Measurements from ENCODE around the gene ADTRP.

ADTRP gene, protein sequence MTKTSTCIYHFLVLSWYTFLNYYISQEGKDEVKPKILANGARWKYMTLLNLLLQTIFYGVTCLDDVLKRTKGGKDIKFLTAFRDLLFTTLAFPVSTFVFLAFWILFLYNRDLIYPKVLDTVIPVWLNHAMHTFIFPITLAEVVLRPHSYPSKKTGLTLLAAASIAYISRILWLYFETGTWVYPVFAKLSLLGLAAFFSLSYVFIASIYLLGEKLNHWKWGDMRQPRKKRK

DNA sequence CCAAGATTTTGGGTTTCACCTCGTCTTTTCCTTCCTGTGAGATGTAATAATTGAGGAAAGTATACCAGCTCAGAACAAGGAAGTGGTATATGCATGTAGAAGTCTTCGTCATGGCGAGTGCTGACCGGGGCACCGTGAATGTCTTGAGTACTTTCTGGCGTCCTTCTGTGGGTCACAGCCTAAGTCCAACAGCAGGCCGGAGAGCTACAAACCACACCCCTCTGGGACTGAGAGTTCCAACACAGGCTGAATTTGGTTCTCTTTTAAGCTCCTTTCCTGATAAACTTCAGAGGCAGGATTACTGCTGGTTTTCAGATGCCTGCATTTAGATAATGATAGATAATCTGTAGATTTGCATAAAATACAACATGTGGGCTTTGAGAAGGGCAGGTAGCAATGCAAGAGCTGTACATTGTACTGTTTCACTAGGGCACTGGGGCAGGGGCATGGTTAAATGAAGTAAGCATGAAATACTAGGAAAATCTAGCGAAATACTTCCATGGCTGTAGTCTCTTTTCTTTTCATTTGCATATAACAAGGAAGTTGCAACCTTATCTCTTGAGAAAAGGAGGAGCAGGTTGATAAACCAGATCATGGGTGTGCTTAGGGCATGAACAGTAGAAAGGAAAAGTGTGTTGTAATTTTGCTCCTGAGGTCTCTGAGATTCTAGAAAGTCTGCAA, at the start of gene ADTRP:
Gene ADTRP, minus strand, starts transcription at position 156 of the 681 bp plus-strand sequence. Its CDS starts 44 bp downstream, at position 112.
- no peak for DNase-seq (ENCODE audit: low read depth in 2 of 2)

DNA sequence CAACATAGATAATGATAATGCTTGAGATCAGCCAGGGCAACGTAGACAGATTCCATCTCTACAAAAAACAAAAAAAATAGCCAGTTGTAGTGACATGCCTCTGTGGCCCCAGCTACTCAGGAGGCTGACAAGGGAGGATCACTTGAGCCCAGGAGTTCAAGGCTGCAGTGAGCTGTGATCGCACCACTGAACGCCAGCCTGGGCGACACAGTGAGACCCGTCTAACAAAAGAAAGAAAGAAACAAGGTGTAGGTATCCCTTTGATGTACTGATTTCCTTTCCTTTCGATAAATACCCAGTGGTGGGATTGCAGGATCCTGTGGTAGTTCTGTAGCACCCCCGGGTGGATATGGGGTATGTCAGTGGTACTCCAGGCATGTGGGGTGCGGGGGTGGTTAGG, 48.2 kb upstream of the ADTRP start:
- no peak for DNase-seq (ENCODE audit: low read depth in 2 of 2)

DNA sequence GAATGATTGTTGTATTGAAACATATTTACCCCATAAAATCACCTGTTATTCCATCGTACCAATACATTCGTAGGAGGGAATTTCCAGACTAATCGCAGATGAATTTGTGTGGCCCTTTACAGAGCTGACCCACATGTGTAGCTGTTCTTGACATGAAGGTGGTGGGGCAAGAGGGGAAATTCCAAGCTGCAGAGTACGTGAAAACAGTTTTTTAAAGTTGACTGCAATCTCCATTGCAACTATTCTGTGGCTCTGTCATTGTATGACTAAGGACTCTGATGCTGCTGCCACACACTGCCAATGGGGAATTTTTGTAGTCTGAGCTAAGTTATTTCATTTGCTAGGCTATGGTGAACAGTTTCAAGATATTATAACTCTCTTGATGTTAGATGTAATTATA, 46.4 kb upstream of the ADTRP start:
- no peak for DNase-seq (ENCODE audit: low read depth in 2 of 2)

DNA sequence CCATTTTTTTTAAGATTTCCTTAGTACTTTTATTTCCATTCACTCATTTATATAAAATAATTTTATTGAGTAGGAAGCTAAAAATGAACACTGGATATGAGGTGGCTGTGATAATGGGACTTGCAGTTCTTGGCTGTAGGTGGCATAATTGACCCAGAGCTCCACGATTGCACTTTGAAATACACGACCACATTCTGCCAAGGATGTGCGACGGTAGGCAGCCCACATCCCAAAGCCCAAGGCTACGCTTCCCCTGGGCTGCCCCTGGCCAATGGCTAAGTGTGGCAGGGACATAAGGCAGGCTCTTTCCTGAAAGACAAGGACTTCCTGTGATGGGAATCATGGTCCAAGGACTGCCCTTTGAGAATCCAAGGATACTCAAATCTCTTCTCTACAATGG, 43.7 kb upstream of the ADTRP start:
- DNase-seq (ENCODE audit: low read depth in 2 of 2): no peak

DNA sequence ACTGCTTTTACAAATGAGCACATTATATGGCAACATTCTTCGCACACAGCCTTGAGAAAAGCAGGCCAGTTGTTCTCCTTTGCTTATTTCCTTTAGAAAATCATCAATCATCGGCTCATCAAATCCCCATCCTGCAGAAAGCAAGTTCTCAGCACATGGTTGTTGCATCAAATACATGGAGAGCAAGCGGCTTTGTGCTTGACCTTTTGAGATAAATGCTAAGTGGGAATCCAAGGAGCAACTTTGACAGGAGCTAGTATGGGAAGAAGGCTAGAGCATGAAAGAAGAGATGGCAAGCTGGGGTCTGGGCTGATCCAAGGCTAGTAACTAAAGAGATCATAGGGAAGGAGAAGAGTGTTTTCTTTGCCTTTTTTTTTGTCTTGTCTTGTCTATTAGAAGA, 43.2 kb upstream of the ADTRP start:
- no peak for DNase-seq (ENCODE audit: low read depth in 2 of 2)

DNA sequence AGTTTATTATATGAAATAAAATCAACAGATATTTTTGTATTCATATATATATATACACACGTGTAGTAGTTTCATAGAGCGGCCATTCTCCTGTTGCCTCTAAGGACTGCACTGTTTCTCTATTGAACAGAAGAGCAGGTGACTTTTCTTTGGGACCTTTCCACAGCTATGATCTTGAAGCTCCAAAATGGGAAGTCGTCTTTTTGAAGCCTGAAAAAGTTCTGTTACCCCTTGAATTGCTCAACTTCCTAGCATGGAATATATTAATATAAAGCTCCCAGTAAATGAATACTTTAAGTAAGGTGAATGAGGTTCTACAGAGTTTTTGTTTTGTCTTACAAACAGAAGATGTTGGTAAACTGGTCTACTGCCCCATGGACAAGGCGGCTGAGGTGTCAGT, 42.2 kb upstream of the ADTRP start:
- DNase-seq (ENCODE audit: low read depth in 2 of 2): no peak

DNA sequence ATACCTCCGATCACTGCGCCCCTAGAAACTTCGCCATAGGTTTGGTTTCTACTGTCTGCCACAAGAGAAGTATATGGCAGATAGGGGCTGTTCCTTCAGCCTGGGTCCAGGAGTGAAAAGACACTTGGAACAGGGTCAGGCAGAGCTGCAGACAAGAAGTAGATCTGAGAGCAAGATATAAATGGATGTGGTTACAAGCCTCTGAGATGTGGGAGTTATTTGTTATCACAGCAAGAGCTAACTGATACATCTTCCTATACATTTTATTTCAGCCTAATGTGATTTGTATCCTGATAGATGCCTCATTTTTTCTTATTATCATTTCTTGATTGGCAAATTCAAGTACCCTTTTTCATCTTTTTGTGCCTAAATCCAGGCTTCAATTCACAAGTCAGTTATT, 40.9 kb upstream of the ADTRP start:
- DNase-seq (ENCODE audit: low read depth in 2 of 2): no peak

DNA sequence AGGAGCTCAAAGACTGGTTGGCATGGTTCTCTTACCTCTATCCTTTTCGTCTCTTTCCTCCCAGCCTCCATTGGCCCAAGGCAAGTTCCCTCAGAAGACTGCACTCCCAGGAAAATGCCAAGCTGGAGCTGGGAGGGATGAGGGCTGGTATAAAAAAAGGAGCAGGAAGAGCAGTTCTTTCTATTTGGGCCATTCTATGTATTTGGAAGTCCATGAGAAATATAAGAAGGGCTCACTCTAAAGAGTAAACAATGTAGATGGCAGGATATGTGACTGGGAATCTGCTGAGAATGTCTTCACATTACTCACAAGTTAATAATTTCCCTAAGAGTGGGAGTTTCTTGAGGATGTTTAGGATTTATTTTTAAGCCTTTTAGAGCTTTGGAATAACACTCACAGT, 36.6 kb upstream of the ADTRP start:
- no peak for DNase-seq (ENCODE audit: low read depth in 2 of 2)

DNA sequence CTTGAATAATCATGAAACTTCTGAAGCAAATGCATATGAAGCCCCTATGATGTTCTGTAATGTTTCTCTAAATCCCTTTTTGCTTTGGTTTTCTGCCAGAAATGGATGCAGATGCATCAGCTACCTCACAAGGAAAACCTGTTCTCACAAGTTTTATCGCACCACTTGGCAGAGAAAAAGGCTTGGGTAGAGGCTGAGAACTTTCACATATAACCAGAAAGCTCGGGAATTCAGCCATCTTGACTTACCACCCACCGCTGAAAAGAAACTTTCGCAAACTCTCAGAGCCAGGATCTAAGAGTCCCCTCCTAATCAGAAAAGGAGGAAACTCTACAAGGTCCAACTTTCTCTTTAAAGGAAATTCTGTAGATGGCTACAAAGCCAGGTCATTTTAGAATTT, 36.2 kb upstream of the ADTRP start:
- DNase-seq (ENCODE audit: low read depth in 2 of 2): no peak

DNA sequence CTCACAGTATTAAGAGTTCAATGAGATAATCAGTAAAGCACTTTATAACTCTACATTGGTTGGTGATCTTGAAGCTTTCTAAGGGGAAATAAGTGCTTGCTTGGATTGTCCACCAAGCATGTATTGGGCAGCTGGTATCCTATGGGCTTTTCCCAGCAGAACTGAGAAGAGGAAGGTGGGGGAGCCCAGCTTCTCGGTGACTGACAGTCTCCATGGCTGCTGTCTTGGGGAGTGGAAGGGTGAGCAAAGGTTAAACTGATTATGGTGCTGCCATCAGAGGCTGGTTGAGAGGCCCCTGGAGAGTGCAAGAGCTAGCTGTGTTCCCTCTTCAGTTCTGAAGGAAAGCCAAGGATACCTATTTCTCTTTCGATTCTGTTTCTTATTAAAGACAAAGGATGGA, 35.5 kb upstream of the ADTRP start:
- no peak for DNase-seq (ENCODE audit: low read depth in 2 of 2)

DNA sequence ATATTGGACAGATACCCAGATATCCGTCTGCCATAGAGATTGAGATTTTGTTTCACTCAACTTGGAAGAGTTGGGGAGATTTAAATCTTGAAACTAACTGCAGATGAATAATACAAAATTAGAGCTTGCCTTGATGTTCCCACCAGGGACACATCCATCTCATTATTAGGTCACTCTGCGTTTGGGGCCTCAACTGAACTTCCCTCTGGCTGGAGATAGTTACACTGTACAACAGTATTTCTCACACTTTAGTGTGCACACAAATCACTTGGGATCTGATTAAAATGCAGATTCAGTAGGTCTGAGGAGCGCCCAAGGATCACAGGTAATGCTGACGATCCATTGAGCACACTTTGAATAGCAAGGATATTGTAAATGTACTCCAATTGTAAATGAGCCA, 35.0 kb upstream of the ADTRP start:
- DNase-seq (ENCODE audit: low read depth in 2 of 2): no peak

DNA sequence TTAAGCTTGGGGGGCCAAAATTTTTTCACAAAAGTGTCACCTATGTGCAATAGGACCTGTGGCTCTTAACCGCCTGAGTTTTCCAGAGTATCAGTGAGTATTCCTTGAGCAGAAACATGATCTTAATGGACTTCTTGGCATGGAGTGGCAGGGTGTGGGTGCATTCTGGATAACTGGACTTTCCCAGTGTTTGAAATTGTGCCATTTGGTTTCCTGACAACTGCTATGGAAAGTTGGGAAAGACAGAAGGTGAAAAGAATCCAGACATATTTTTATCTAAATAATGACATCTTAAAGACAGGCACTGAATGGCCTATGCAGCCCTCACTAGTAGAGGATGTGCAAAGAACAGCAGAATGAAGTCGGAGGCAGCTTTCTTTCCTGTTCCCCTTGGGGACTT, 34.3 kb upstream of the ADTRP start:
- no peak for DNase-seq (ENCODE audit: low read depth in 2 of 2)

DNA sequence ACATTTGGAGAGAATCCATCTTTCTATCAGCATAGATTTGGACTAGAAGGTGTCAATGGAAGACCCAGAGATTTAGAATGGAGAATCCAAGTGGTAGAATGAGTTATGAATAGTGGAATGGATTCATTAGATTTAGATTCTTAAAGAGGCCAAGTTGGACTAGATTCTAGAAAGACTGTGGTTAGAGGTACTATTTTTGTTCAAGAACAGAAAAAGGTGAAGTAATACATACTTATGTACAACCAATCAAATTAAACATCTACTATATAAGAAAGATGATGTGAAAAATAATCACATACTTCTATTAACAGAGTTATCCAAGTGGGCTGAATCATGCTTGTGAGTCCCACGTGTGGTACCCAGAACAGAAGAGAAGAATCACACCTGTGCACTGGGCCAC, 33.8 kb upstream of the ADTRP start:
- no peak for DNase-seq (ENCODE audit: low read depth in 2 of 2)

DNA sequence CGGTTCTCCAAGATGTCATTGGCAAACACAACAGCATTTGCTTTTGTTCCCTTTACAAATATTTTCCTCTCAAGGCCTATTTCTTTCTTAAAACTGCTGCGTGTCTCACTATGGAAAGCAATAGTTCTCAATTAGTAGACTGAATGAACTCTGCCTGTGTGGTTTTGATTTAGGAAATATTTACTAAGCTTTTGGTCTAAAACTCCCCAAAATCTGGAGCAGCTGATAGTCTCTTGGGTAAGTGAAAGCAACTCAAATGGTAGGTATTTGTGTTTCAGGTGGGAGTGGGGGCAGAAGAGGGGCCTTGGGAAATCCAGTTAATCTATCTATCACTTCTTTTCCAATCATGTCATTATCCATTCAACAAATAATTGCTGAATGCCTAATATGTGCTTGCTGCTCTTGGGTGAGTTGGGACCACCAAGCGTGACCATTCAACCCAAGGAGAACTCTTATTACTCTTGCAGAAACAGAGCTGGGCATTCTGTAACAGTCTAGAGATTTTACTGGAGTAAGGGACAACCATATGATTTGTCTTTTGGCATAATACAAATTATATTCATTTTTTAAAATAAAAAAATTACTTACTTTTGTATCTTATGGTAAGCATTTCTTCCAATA, 33.2 kb upstream of the ADTRP start:
- no peak for DNase-seq (ENCODE audit: low read depth in 2 of 2)

DNA sequence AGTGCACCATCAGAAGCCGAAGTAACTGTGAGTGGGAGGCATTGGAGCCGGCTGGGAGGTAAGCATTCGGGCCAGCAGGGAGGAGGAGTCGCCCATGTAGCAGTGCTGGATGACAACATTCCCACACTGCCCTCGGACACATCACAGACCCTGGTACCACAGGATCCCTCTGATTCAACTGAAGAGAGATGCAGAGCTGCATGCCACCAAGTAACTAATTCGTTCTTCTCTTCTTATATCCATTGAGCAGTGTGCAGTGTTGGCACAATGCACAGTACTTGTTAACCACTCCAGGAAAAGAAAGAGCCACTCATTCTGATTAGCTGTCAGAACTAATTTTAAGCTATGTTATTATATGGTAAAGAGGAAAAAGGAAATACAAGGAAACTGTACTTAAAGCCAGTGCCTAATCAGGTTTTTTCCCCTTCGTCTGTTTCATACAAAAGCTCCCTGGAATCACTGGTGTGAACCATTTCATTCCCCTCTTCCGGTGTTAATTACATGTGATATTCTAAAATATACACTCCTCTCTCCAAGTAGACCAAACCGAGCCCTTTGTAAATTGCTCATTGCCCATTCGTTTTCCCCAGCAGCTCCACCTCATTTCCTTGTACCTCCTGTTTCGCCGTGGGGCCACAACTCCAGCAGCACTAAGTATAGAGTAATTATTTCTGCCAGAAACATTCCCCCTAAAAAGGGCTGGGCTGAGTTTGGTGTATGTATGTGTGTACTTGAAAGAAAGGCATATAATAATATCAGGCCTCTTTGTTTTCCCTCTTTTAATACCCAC, 32.4 kb upstream of the ADTRP start:
- no peak for DNase-seq (ENCODE audit: low read depth in 2 of 2)

DNA sequence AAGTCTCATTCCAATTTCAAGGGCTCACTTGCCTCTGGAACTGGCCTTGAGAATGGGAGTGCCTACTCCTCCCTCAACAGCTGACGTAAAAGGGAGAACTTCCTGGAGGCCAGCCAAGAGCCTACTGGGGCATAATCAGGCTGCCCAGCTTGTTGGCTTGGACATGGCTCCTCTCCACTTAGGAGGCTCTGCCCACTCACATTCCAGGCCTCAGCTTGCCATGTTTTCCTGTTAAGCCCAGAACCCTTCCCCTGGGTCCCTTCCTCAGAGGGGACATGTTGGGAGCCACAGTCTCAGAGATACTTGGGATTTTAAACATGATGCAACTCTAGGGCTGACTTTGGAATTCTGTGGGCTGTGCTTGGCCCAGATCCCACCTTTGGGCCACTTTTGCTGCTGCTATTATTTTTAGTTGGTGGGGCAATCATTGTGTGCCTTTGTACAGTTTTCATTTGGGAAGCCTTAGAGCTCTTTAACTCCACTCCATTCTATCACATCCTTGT, 31.5 kb upstream of the ADTRP start:
- DNase-seq (ENCODE audit: low read depth in 2 of 2): peak in 1 of 2 experiments; percentile 40

DNA sequence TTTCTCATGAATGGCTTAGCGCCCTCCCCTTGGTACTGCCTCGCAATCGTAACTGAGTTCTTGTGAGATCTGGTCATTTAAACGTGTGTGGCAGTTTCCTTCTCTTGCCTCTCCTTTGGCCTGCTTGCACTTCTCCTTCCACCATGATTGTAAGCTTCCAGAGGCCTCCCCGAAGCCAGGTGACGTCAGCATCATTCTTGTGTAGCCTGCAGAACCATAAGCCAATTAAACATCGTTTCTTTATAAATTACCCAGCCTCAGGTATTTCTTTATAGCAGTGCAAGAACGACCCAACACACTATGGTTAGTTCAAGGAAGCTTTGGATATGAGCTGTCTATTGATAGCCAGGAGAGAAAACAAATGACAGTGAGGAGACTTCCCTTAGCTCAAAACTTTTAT, 29.5 kb upstream of the ADTRP start:
- no peak for DNase-seq (ENCODE audit: low read depth in 2 of 2)

DNA sequence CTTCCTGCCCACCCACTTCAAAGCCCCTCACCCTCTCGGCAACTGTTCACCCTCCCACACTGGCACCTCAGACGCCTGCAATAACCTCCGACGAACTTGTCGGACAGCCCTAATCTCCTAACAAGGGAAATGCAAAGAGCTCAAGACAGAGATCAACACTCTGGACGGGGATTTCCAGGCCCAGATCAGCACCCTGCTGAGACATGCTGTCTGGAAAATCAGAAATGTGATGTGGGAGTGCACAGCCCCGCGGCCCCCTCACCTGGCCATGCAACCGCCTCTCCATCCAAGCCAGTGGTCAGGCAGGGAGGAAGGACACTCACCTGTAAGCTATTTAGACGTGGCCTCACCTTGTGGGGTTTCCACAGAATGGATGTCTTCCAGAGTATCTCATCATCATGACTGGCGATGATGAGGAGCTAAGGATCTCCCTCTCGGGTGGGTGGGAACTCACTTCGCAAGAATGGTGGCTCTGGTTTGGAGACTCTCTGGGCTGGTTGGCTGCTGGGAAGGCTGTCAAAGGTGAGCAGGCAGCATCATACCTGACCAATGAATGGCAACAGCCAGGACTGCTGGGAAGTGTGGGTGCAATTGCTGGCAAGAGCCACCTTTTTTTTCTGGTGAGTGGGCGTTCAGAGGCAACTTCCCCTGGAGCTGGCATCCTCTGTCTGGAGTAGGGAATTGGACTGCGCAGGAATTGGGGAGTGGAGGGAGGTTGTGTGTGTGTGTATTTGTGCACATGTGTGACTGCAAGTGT, 28.1 kb upstream of the ADTRP start:
- no peak for DNase-seq (ENCODE audit: low read depth in 2 of 2)

DNA sequence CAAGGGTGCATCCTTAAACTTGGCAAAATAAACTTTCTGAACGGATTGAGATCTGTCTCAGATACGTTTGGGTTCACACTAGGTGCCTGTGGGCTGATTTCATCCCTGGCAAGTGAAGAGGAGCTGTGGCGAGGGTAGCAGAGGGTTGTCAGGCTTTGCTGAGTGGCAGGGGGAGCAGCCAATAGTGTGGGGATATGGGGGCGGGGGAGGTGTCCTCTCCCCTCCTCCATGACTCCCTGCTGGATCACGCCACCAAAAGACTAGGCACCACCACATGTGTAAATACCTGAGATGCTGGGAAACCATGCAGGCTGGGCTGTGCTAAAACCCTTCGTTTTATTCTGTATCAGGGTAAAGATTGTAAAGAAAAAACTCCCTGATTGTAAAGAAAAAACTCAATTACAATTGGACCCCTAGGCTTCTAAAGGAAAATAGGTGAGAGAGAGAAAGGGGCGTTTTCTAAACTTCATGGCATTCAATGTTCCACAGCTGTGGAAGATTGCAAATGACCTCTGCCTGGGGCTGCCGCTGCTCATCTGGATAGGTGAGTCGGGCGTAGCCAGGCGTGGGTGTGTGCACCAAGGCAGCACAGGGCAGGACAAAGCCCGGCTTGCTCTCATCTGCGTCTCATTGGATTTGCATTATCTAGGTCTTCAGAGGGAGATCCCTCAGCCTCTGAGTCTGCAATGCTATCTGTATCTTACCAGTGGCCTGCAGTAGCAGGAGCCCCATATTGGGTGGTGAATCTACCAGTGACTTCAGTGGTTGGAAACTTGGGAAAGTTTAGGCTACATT, 26.9 kb upstream of the ADTRP start:
- no peak for DNase-seq (ENCODE audit: low read depth in 2 of 2)

DNA sequence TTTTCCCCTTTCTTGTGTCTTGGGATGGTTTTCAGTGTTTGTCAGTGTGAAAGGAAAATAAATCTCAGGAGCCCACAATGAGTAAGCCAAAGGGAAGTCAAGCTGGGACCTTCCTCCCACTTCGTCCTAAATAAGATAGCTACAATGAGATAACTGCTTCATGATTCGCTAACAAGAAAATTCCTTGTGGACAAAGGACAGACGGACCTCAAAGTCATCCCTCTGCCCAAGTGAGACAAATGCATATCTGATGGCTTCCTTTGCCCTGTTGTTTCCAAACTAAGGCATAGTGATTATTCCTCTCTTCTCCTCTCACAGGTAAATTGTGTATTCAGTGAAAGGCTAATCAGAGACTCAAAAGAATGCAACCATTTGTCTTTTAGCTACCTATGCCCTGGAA, 26.1 kb upstream of the ADTRP start:
- DNase-seq (ENCODE audit: low read depth in 2 of 2): no peak

DNA sequence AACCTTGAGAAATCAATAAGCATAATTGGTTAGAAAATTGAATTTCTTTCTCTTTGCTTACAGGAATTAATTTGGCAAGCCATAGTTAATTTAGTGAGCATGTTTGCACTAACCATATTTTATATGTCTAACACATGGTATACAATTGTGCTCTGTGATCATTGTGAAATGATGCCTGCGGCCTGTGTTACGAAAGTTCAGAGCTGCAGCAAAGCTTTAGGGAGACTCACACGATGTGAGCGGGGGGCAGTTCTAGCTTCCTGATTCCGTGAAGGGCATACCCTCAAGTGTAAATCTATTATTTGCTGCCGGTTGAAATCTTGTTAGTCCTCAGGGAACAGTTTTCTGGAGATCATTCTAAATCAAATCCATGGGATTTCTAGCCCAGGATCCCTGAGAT, 25.5 kb upstream of the ADTRP start:
- DNase-seq (ENCODE audit: low read depth in 2 of 2): peak; percentile 54 to 56

Measured in fibroblast of skin of left quadriceps (primary cell).